GM15510 (cell line): ENCODE results near the gene PCSK4.
A peak's percentile ranks its signal among the peaks of the same experiment; 100 is the strongest.

ENCODE experiments used
- POLR2A ChIP-seq: IDR thresholded peaks from 3 replicates; pipeline ENCODE4 v1.6.1; 2011; ENCODE audit warnings: borderline replicate concordance; ENCODE audit not compliant: insufficient read length; ENCODE audit errors: extremely low read depth

PCSK4 gene

GRCh38 chr19:1490311-1491113 lies at the start of gene PCSK4:
Gene PCSK4, minus strand, starts transcription at chr19:1490350. Its CDS starts 4 bp downstream, at chr19:1490346.
- TF ChIP-seq POLR2A = peak; percentile 0

- TF ChIP-seq POLR2A = no peak
These were observed 48.8 kb upstream of the PCSK4 start for GRCh38 chr19:1538978-1539377.

- no peak for TF ChIP-seq POLR2A
These were observed 44.8 kb upstream of the PCSK4 start for GRCh38 chr19:1534972-1535371.

- TF ChIP-seq POLR2A = no peak
These were observed 43.5 kb upstream of the PCSK4 start for GRCh38 chr19:1533510-1534150.

- no peak for TF ChIP-seq POLR2A
These were observed 41.9 kb upstream of the PCSK4 start for GRCh38 chr19:1532003-1532402.

GRCh38 chr19:1531587-1531986 lies 41.4 kb upstream of the PCSK4 start:
- TF ChIP-seq POLR2A = no peak

GRCh38 chr19:1529430-1529816 lies 39.3 kb upstream of the PCSK4 start:
- TF ChIP-seq POLR2A = no peak

- TF ChIP-seq POLR2A = no peak
These were observed 38.7 kb upstream of the PCSK4 start for GRCh38 chr19:1528596-1529429.

GRCh38 chr19:1527650-1528309 lies 37.6 kb upstream of the PCSK4 start:
- TF ChIP-seq POLR2A = no peak

- TF ChIP-seq POLR2A = no peak
These were observed 37.0 kb upstream of the PCSK4 start for GRCh38 chr19:1526979-1527649.

GRCh38 chr19:1526066-1526778 lies 36.1 kb upstream of the PCSK4 start:
- TF ChIP-seq POLR2A = no peak

GRCh38 chr19:1525343-1525742 lies 35.2 kb upstream of the PCSK4 start:
- no peak for TF ChIP-seq POLR2A

- no peak for TF ChIP-seq POLR2A
These were observed 34.8 kb upstream of the PCSK4 start for GRCh38 chr19:1524972-1525325.
